Measurements from ENCODE around the gene TMUB1. TPM values are rescaled to one million over a fixed set of nuclear protein-coding genes. Genes with fewer than 3 reads are reported as not detected.

The TMUB1 gene
- total RNA-seq, 3 donors from 2014 or later = 32.1 to 36.1 (median 35.0) TPM

- TF ChIP-seq POLR2A (IDR thresholded peaks at IDR 0.05) (no peak), POLR2AphosphoS5 (IDR thresholded peaks at IDR 0.05) (no peak), CTCF (IDR thresholded peaks at IDR 0.05) (no peak)
- no peaks in the 10 kb centered on the region for H3K27me3 ChIP-seq
- H3K36me3 ChIP-seq = peaks cover 10% of the 10 kb centered on the region
- no peak overlapping the region for H3K4me3 ChIP-seq
- intact Hi-C loops (cut with DNase I; ENCODE audit: low total_unique reads) = no loop called here
- no peak for DNase-seq (ENCODE audit: low spot score in 2 of 2)
- no peaks in the 10 kb centered on the region for H3K9me3 ChIP-seq
- peaks cover 6 to 14% of the 10 kb centered on the region in 2 donors for H3K4me1 ChIP-seq
- no peak overlapping the region for H3K27ac ChIP-seq
Observed at GRCh38 chr7:151075978-151076426, 7.3 kb downstream of the TMUB1 start.

- DNase-seq (ENCODE audit: low spot score in 2 of 2) = no peak
- Histone ChIP-seq H3K4me3 (no peak overlapping the region), H3K27me3 (no peaks in the 10 kb centered on the region), H3K27ac (no peak overlapping the region), H3K9me3 (no peaks in the 10 kb centered on the region), H3K36me3 (peaks cover 13% of the 10 kb centered on the region), H3K4me1 (peaks cover 6 to 12% of the 10 kb centered on the region in 2 donors)
- intact Hi-C loops (cut with DNase I; ENCODE audit: low total_unique reads) = no loop called here
- TF ChIP-seq POLR2A (IDR thresholded peaks at IDR 0.05) = no peak
- no peak for TF ChIP-seq CTCF (IDR thresholded peaks at IDR 0.05)
- TF ChIP-seq POLR2AphosphoS5 (IDR thresholded peaks at IDR 0.05) = no peak
Observed at GRCh38 chr7:151075662-151075971, 7.7 kb downstream of the TMUB1 start.

DNA sequence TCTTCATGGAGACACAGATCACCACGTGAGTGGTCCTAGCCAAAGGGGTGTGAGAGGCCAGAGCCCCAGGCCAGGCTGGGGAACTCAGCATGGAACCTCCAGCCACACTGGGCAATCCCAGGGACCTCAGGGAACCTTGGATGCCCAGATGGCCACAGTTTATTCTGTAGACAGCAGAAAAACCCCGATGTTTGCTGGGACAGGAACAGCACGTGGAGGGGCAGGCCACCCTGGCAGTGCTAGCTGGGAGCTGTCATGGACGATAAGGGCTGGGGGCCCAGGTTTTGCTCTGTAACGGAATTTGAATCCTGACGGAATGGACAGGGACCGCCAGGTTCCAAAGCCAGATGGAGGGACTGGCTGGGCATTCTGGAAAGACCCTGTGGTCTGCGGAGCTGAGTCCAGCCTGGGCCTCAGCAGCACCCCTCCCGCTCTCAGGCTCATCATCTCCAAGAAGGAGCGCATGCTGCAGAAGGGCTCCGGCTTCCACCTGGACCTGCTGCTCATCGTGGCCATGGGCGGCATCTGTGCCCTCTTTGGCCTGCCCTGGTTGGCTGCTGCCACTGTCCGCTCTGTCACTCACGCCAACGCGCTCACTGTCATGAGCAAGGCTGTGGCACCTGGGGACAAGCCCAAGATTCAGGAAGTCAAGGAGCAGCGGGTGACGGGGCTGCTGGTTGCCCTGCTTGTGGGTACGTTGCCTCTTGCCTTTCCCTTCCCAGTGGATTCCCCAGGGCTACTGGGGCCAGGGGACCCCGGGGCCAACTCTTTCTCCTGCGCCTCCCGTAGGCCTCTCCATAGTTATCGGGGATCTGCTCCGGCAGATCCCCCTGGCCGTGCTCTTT, 8.3 kb downstream of the TMUB1 start:
- intact Hi-C loops (cut with DNase I; ENCODE audit: low total_unique reads) = no loop called here
- peaks cover 6 to 12% of the 10 kb centered on the region in 2 donors for H3K4me1 ChIP-seq
- DNase-seq (ENCODE audit: low spot score in 2 of 2) = no peak
- TF ChIP-seq POLR2A (IDR thresholded peaks at IDR 0.05) = no peak
- TF ChIP-seq CTCF (IDR thresholded peaks at IDR 0.05) = no peak
- no peak for TF ChIP-seq POLR2AphosphoS5 (IDR thresholded peaks at IDR 0.05)
- H3K27ac ChIP-seq = no peak overlapping the region
- H3K9me3 ChIP-seq = no peaks in the 10 kb centered on the region
- peaks cover 13% of the 10 kb centered on the region for H3K36me3 ChIP-seq
- H3K4me3 ChIP-seq = no peak overlapping the region
- no peaks in the 10 kb centered on the region for H3K27me3 ChIP-seq

- no peak for DNase-seq (ENCODE audit: low spot score in 2 of 2)
- Histone ChIP-seq H3K27ac (no peak overlapping the region), H3K4me3 (no peak overlapping the region), H3K36me3 (peaks cover 19% of the 10 kb centered on the region), H3K9me3 (no peaks in the 10 kb centered on the region), H3K27me3 (no peaks in the 10 kb centered on the region), H3K4me1 (peaks cover 0 to 1% of the 10 kb centered on the region in 2 donors)
- intact Hi-C loops (cut with DNase I; ENCODE audit: low total_unique reads) = no loop called here
- TF ChIP-seq CTCF (IDR thresholded peaks at IDR 0.05) = no peak
Observed at GRCh38 chr7:151073990-151074389, 9.3 kb downstream of the TMUB1 start.

GRCh38 chr7:151071032-151071866, 12.0 kb downstream of the TMUB1 start:
- Histone ChIP-seq H3K27ac (no peak overlapping the region), H3K36me3 (peaks cover 29% of the 10 kb centered on the region), H3K27me3 (no peaks in the 10 kb centered on the region), H3K9me3 (no peaks in the 10 kb centered on the region), H3K4me1 (no peaks in the 10 kb centered on the region), H3K4me3 (no peak overlapping the region)
- intact Hi-C loops (cut with DNase I; ENCODE audit: low total_unique reads) = no loop called here
- DNase-seq (ENCODE audit: low spot score in 2 of 2) = no peak
- TF ChIP-seq POLR2AphosphoS5 (IDR thresholded peaks at IDR 0.05) (no peak), CTCF (IDR thresholded peaks at IDR 0.05) (no peak), POLR2A (IDR thresholded peaks at IDR 0.05) (no peak)
